Panc1 (cell line): ENCODE data around the gene PRKACA. TPM values are rescaled to one million over a fixed set of nuclear protein-coding genes. Genes with fewer than 3 reads are reported as not detected.
"Not testable (repeated sequence)": the region's sequence is repeated elsewhere in the genome, so short reads cannot be mapped to it uniquely, and the experiment has no call there.

Experiments
- ATAC-seq: fragments of 200-7000 bp; cut with Tn5 transposase; 2 replicates; pipeline ENCODE4 v1.9.1; 2020; ENCODE audit warnings: mild to moderate bottlenecking, moderate library complexity
- BruUV-seq: library from RNA; stranded (reverse); fragments of 400-500 nt; replicated peaks from 2 replicates; lab custom pipeline; 2021; lab: Mats Ljungman, UMichigan
- CTCF ChIA-PET: fragments of 300-600 bp; sonication (Branson Sonifier 250); formaldehyde crosslinking; loops from one replicate; lab custom pipeline; 2022; ENCODE audit warnings: antibody characterized with exemption; lab: Charles Lee
- POLR2A ChIA-PET: fragments of 300-600 bp; sonication (Branson Sonifier 250); formaldehyde crosslinking; loops from one replicate; lab custom pipeline; 2022; ENCODE audit warnings: antibody characterized with exemption; lab: Charles Lee
- DNase-seq: peaks from one replicate; pipeline ENCODE4 v3.0.0-alpha.2; 2010; ENCODE audit warnings: low read depth, low spot score
- H3K27ac ChIP-seq: 2 replicates; pipeline ENCODE4 v1.5.1; 2011; ENCODE audit warnings: mild to moderate bottlenecking, low read length, inconsistent platforms
- H3K27me3 ChIP-seq: fragments of 200-500 bp; sonication (Bioruptor generic); 2 replicates; pipeline ENCODE4 v1.6.0; 2014; ENCODE audit warnings: low read length, inconsistent platforms; ENCODE audit not compliant: control insufficient read depth, insufficient read depth
- H3K36me3 ChIP-seq: fragments of 200-500 bp; sonication (Bioruptor generic); 2 replicates; pipeline ENCODE4 v1.5.1; 2014; ENCODE audit warnings: inconsistent platforms, mild to moderate bottlenecking, low read length, moderate library complexity; ENCODE audit not compliant: control insufficient read depth, insufficient read depth
- H3K4me1 ChIP-seq: 2 replicates; pipeline ENCODE4 v1.5.1; 2011; ENCODE audit warnings: inconsistent platforms, mild to moderate bottlenecking, low read length, moderate library complexity; ENCODE audit not compliant: control insufficient read depth, insufficient read depth
- H3K4me3 ChIP-seq, 2 experiments: 2 replicates each; pipeline ENCODE4 v1.5.1; 2011 to 2012; ENCODE audit warnings: low read depth in 2 of 2, low read length in 2 of 2, mild to moderate bottlenecking in 2 of 2, inconsistent platforms in 1 of 2, moderate library complexity in 1 of 2
- H3K9me3 ChIP-seq: fragments of 200-500 bp; sonication (Bioruptor generic); 2 replicates; pipeline ENCODE4 v1.5.1; 2014; ENCODE audit warnings: low read depth, mild to moderate bottlenecking, inconsistent platforms, low read length, moderate library complexity; ENCODE audit not compliant: control insufficient read depth, insufficient read depth
- POLR2AphosphoS5 ChIP-seq: IDR thresholded peaks from 2 replicates; pipeline ENCODE4 v1.6.1; 2012; ENCODE audit warnings: mild to moderate bottlenecking, low read depth, low read length, moderate library complexity
- SIN3A ChIP-seq: IDR thresholded peaks from 2 replicates; pipeline ENCODE4 v1.6.1; 2012; ENCODE audit warnings: low read depth, mild to moderate bottlenecking, low read length, moderate library complexity, borderline replicate concordance; ENCODE audit not compliant: insufficient read depth
- TCF7L2 ChIP-seq: IDR thresholded peaks from 2 replicates; pipeline ENCODE4 v1.6.1; 2011; ENCODE audit warnings: mild to moderate bottlenecking, low read depth, low read length, inconsistent platforms
- in situ Hi-C: cut with HindIII; loops from 2 replicates; pipeline ENCODE4 v1.10.0; 2016; ENCODE audit warnings: low sequenced_read_pairs, low pct_unique_long_range_greater_than_20kb
- intact Hi-C: fragments of 100-400 bp; cut with micrococcal nuclease; formaldehyde crosslinking; loops from one replicate; pipeline ENCODE4 v1.10.0; 2022; ENCODE audit not compliant: unreplicated experiment
- total RNA-seq: library from RNA; stranded (reverse); gene quantifications from one replicate; pipeline ENCODE4 v1.2.1, GENCODE V29; 2021; ENCODE audit not compliant: unreplicated experiment
- TF ChIP-seq, protein P1 (sequence below): fragments of 450-650 bp; IDR thresholded peaks from 2 replicates; pipeline ENCODE4 v1.5.1; 2017; ENCODE audit warnings: mild to moderate bottlenecking
- TF ChIP-seq, protein P2 (sequence below), 2 experiments: IDR thresholded peaks; 2 replicates each; pipeline ENCODE4 v1.6.1; 2011 to 2012; ENCODE audit warnings: low read depth in 2 of 2, control low read depth in 1 of 2, low read length in 1 of 2, mild to moderate bottlenecking in 1 of 2, moderate library complexity in 1 of 2; ENCODE audit not compliant: insufficient read depth in 1 of 2

PRKACA gene
- total RNA-seq, 1 experiment from 2014 or later, result 70.8 TPM

DNA sequence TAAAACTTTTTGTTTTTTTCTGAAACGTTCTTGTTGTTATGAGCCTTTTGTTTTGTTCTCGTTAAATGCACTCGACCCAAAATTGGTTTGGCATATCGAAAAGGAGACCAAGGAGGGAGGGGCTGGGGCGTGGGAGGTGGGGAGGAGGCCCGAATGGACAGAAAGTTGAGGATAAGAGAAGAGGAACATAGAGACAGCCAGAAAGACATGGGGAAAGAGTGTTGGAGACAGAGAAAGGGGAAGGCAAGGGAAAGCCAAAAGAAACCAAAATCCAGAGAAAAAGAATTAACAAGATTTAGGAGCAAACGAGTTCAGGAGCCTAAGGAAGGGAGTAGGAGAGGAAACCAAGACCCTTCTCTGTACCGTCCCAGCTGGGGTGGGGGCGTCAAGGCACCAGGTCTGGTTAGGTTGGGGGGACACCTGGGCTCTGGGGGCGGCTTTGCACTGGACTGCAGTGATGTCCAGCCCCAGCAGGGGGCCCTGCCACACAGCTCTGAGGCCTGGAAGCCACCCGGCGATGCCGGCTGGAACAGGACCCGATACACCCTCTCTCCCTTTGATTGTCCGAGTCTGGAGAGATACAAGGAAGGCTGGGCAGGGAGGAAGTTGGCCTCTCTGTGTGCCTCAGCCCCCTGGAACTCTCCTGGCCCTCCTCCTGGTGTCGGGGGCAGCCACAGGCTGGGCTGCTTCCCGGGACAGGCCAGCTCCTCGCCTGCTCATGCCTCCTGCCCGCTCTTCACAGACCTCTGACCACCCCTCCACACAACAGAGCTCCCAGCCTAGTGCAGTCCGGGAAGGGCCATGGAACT lies 30.4 kb upstream of the PRKACA start:
- no peaks in the 10 kb centered on the region for H3K9me3 ChIP-seq
- CTCF ChIA-PET, result interaction anchor here (0.5 to 1.3 kb wide), 4 partner anchors 11 to 206 kb away, joined by 4 to 15 read pairs (median 8); partner anchors contain the start of genes ASF1B and PRKACA
- in situ Hi-C loops (no loop called here), intact Hi-C loops (no loop called here)
- DNase-seq, result no peak
- H3K36me3 ChIP-seq, result no peaks in the 10 kb centered on the region
- POLR2A ChIA-PET, result interaction anchor here (0.7 to 0.9 kb wide), 2 partner anchors 12 to 257 kb away, joined by 3 to 8 read pairs; partner anchors contain the start of gene ASF1B
- no TSS peak for BruUV-seq
- peak; percentile 89 for ATAC-seq
- H3K27me3 ChIP-seq, result no peaks in the 10 kb centered on the region
- no peak overlapping the region for H3K4me3 ChIP-seq
- H3K4me1 ChIP-seq, result peaks cover 19% of the 10 kb centered on the region
- TF ChIP-seq TCF7L2, result no peak
- peak; percentile 27; the same call in 1 of the 2 replicates for TF ChIP-seq POLR2AphosphoS5
- TF ChIP-seq SIN3A, result no peak
- TF ChIP-seq, protein P1, sequence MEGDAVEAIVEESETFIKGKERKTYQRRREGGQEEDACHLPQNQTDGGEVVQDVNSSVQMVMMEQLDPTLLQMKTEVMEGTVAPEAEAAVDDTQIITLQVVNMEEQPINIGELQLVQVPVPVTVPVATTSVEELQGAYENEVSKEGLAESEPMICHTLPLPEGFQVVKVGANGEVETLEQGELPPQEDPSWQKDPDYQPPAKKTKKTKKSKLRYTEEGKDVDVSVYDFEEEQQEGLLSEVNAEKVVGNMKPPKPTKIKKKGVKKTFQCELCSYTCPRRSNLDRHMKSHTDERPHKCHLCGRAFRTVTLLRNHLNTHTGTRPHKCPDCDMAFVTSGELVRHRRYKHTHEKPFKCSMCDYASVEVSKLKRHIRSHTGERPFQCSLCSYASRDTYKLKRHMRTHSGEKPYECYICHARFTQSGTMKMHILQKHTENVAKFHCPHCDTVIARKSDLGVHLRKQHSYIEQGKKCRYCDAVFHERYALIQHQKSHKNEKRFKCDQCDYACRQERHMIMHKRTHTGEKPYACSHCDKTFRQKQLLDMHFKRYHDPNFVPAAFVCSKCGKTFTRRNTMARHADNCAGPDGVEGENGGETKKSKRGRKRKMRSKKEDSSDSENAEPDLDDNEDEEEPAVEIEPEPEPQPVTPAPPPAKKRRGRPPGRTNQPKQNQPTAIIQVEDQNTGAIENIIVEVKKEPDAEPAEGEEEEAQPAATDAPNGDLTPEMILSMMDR, result peak; percentile 89
- TF ChIP-seq, protein P2, sequence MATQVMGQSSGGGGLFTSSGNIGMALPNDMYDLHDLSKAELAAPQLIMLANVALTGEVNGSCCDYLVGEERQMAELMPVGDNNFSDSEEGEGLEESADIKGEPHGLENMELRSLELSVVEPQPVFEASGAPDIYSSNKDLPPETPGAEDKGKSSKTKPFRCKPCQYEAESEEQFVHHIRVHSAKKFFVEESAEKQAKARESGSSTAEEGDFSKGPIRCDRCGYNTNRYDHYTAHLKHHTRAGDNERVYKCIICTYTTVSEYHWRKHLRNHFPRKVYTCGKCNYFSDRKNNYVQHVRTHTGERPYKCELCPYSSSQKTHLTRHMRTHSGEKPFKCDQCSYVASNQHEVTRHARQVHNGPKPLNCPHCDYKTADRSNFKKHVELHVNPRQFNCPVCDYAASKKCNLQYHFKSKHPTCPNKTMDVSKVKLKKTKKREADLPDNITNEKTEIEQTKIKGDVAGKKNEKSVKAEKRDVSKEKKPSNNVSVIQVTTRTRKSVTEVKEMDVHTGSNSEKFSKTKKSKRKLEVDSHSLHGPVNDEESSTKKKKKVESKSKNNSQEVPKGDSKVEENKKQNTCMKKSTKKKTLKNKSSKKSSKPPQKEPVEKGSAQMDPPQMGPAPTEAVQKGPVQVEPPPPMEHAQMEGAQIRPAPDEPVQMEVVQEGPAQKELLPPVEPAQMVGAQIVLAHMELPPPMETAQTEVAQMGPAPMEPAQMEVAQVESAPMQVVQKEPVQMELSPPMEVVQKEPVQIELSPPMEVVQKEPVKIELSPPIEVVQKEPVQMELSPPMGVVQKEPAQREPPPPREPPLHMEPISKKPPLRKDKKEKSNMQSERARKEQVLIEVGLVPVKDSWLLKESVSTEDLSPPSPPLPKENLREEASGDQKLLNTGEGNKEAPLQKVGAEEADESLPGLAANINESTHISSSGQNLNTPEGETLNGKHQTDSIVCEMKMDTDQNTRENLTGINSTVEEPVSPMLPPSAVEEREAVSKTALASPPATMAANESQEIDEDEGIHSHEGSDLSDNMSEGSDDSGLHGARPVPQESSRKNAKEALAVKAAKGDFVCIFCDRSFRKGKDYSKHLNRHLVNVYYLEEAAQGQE (IDR thresholded peaks at IDR 0.05; ENCODE audit: insufficient read depth in 1 of 2, low read depth in 2 of 2, low read length in 1 of 2), result no peak
- peak overlapping the region; percentile 44; the same call in 1 of the 2 replicates for H3K27ac ChIP-seq

DNA sequence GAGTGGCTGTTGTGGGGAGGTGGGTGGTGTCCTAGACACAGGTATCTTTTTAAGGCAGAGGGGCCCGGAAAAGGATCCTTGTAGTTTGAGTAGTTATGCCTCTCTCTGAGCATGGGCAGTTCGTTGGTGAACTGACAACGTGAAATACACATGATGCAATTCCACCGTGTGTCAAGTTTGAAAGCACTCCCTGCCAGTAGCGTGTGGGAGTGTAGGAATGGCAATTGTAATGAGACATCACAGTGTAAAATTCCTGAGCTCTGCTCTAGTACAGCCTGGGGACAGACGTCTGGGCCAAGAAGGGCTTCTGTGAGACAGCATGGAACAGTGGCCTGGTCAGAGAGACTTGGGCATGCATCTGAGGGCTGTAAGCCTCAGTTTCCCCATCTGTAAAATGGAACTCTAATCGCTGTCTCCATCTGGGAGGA lies 29.2 kb upstream of the PRKACA start:
- BruUV-seq, result no TSS peak
- Histone ChIP-seq H3K27ac (peak overlapping the region; percentile 65; the same call in 1 of the 2 replicates), H3K4me3 (no peak overlapping the region), H3K4me1 (peaks cover 19% of the 10 kb centered on the region), H3K9me3 (no peaks in the 10 kb centered on the region), H3K36me3 (no peaks in the 10 kb centered on the region), H3K27me3 (no peaks in the 10 kb centered on the region)
- TF ChIP-seq, protein P1, result no peak
- TF ChIP-seq SIN3A, result no peak
- TF ChIP-seq TCF7L2, result no peak
- TF ChIP-seq, protein P2 (IDR thresholded peaks at IDR 0.05; ENCODE audit: insufficient read depth in 1 of 2, low read depth in 2 of 2, low read length in 1 of 2), result no peak
- TF ChIP-seq POLR2AphosphoS5, result no peak; the same call in 1 of the 2 replicates
- ChIA-PET POLR2A (no interaction called here), CTCF (interaction anchor here (0.6 kb wide), 1 partner anchor 67 kb away, joined by 4 read pairs; no protein-coding TSS in a partner anchor)
- in situ Hi-C loops (no loop called here), intact Hi-C loops (no loop called here)
- ATAC-seq (peak; percentile 44; the same call in 1 of the 2 replicates), DNase-seq (no peak)

DNA sequence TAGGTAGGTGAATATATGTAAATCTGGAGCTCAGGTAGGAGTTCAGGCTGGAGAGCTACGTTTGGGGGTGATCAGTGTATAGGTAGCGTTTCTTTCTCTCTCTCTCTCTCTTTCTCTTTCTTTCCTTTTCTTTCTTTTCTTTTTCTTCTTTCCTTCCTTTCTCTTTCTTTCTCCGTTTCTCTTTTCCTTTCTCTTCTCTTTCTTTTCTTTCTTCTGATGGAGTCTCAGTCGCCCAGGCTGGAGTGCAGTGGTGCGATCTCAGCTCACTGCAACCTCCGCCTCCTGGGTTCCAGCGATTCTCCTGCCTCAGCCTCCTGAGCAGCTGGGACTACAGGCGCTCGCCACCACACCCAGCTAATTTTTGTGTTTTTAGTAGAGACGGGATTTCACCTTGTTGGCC lies 28.6 kb upstream of the PRKACA start:
- in situ Hi-C loops, intact Hi-C loops, H3K27me3 ChIP-seq, H3K36me3 ChIP-seq, BruUV-seq, CTCF ChIA-PET, ATAC-seq, H3K9me3 ChIP-seq, H3K4me3 ChIP-seq, DNase-seq: not testable (repeated sequence)
- Histone ChIP-seq H3K27ac (peak overlapping the region; percentile 65; the same call in 1 of the 2 replicates), H3K4me1 (peaks cover 19% of the 10 kb centered on the region)
- POLR2A ChIA-PET, result interaction anchor here (0.6 kb wide), 1 partner anchor 261 kb away, joined by 12 read pairs; no protein-coding TSS in a partner anchor
